Stomach (tissue), 4 donors: ENCODE measurements around the gene TMEM8B.

ENCODE experiments used
- CTCF ChIP-seq, 7 experiments: fragments of 450-650 bp in 4 of 7; fragments of 200-600 bp in 3 of 7; sonication (generic) in 3 of 7; IDR thresholded peaks; one replicate each; pipeline ENCODE4 v1.5.1; 2016 to 2019; ENCODE audit warnings: antibody characterized with exemption in 7 of 7, control low read depth in 2 of 7, mild to moderate bottlenecking in 1 of 7
- POLR2AphosphoS5 ChIP-seq, 3 donors: sonication (generic); formaldehyde crosslinking; IDR thresholded peaks; one replicate each; pipeline ENCODE4 v1.6.1; 2016; ENCODE audit warnings: antibody characterized with exemption in 3 of 3

- TF ChIP-seq CTCF (IDR thresholded peaks at IDR 0.05) (no peak), POLR2AphosphoS5 (IDR thresholded peaks at IDR 0.05) (no peak)
These were observed 23.3 kb downstream of the TMEM8B start for GRCh38 chr9:35852267-35852815.
